ENCODE data around the gene RNF8. TPM values are rescaled to one million over a fixed set of nuclear protein-coding genes. Genes with fewer than 3 reads are reported as not detected.

RNF8 gene
- total and polyA plus RNA-seq, 2 donors (not counting 1 experiment from before 2014, with no cell fraction given) = 19.5 to 20.6 TPM

- Histone ChIP-seq H2AFZ (ENCODE audit: low read length) (no peak overlapping the region), H3K9ac (ENCODE audit: insufficient read depth, low read length) (no peak overlapping the region), H3K9me3 (ENCODE audit: control insufficient read depth, insufficient read depth, low read depth, low read length) (no peaks in the 10 kb centered on the region), H3K27ac (ENCODE audit: insufficient read depth, low read length) (no peak overlapping the region), H3K4me2 (ENCODE audit: extremely low read depth, insufficient read depth, low read length) (no peak overlapping the region), H3K79me2 (ENCODE audit: control insufficient read depth, insufficient read depth, low read length) (no peaks in the 10 kb centered on the region), H3K4me3 (replicated peaks in 1 of 4; ENCODE audit: control extremely low read depth in 1 of 4, insufficient read depth in 1 of 4, low read depth in 3 of 4, low read length in 4 of 4) (no peak overlapping the region), H4K20me1 (ENCODE audit: control insufficient read depth, extremely low read depth, insufficient read depth, low read length) (no peaks in the 10 kb centered on the region), H3K27me3 (ENCODE audit: control insufficient read depth, insufficient read depth, low read length) (no peaks in the 10 kb centered on the region), H3K36me3 (ENCODE audit: control insufficient read depth, insufficient read depth, low read length) (peaks cover under 1% of the 10 kb centered on the region), H3K4me1 (ENCODE audit: control insufficient read depth, extremely low read depth, insufficient read depth, low read length) (no peaks in the 10 kb centered on the region)
- no peak for DNase-seq (ENCODE audit: low read depth in 2 of 2)
- no peak for TF ChIP-seq EZH2 (IDR thresholded peaks at IDR 0.05; ENCODE audit: low read length, missing control alignments)
- TF ChIP-seq CTCF (conservative IDR thresholded peaks at IDR 0.05 in 1 of 2, IDR thresholded peaks at IDR 0.05 in 1 of 2; ENCODE audit: low read depth in 1 of 2, low read length in 2 of 2) = no peak
Observed at GRCh38 chr6:37393381-37393929, 39.7 kb downstream of the RNF8 start.

- Histone ChIP-seq H3K4me1 (ENCODE audit: control insufficient read depth, extremely low read depth, insufficient read depth, low read length) (no peaks in the 10 kb centered on the region), H3K9ac (ENCODE audit: insufficient read depth, low read length) (no peak overlapping the region), H3K4me2 (ENCODE audit: extremely low read depth, insufficient read depth, low read length) (no peak overlapping the region), H3K36me3 (ENCODE audit: control insufficient read depth, insufficient read depth, low read length) (no peaks in the 10 kb centered on the region), H3K9me3 (ENCODE audit: control insufficient read depth, insufficient read depth, low read depth, low read length) (no peaks in the 10 kb centered on the region), H3K27ac (ENCODE audit: insufficient read depth, low read length) (no peak overlapping the region), H2AFZ (ENCODE audit: low read length) (no peak overlapping the region), H3K4me3 (replicated peaks in 1 of 4; ENCODE audit: control extremely low read depth in 1 of 4, insufficient read depth in 1 of 4, low read depth in 3 of 4, low read length in 4 of 4) (no peak overlapping the region), H3K27me3 (ENCODE audit: control insufficient read depth, insufficient read depth, low read length) (peaks cover 3% of the 10 kb centered on the region), H4K20me1 (ENCODE audit: control insufficient read depth, extremely low read depth, insufficient read depth, low read length) (no peaks in the 10 kb centered on the region), H3K79me2 (ENCODE audit: control insufficient read depth, insufficient read depth, low read length) (no peaks in the 10 kb centered on the region)
- TF ChIP-seq EZH2 (IDR thresholded peaks at IDR 0.05; ENCODE audit: low read length, missing control alignments) (no peak), CTCF (conservative IDR thresholded peaks at IDR 0.05 in 1 of 2, IDR thresholded peaks at IDR 0.05 in 1 of 2; ENCODE audit: low read depth in 1 of 2, low read length in 2 of 2) (no peak)
- DNase-seq (ENCODE audit: low read depth in 2 of 2) = peak; percentile 24 to 69
Observed at GRCh38 chr6:37396571-37397180, 42.9 kb downstream of the RNF8 start.

- no peak overlapping the region for H3K4me2 ChIP-seq (ENCODE audit: extremely low read depth, insufficient read depth, low read length)
- H3K4me1 ChIP-seq (ENCODE audit: control insufficient read depth, extremely low read depth, insufficient read depth, low read length) = no peaks in the 10 kb centered on the region
- DNase-seq (ENCODE audit: low read depth in 2 of 2) = no peak
- H3K27me3 ChIP-seq (ENCODE audit: control insufficient read depth, insufficient read depth, low read length) = peaks cover 3% of the 10 kb centered on the region
- H3K9me3 ChIP-seq (ENCODE audit: control insufficient read depth, insufficient read depth, low read depth, low read length) = no peaks in the 10 kb centered on the region
- no peak overlapping the region for H2AFZ ChIP-seq (ENCODE audit: low read length)
- H3K36me3 ChIP-seq (ENCODE audit: control insufficient read depth, insufficient read depth, low read length) = no peaks in the 10 kb centered on the region
- H3K79me2 ChIP-seq (ENCODE audit: control insufficient read depth, insufficient read depth, low read length) = no peaks in the 10 kb centered on the region
- no peak overlapping the region for H3K27ac ChIP-seq (ENCODE audit: insufficient read depth, low read length)
- no peak overlapping the region for H3K9ac ChIP-seq (ENCODE audit: insufficient read depth, low read length)
- no peak overlapping the region for H3K4me3 ChIP-seq (replicated peaks in 1 of 4; ENCODE audit: control extremely low read depth in 1 of 4, insufficient read depth in 1 of 4, low read depth in 3 of 4, low read length in 4 of 4)
- TF ChIP-seq CTCF (conservative IDR thresholded peaks at IDR 0.05 in 1 of 2, IDR thresholded peaks at IDR 0.05 in 1 of 2; ENCODE audit: low read depth in 1 of 2, low read length in 2 of 2) = no peak
- TF ChIP-seq EZH2 (IDR thresholded peaks at IDR 0.05; ENCODE audit: low read length, missing control alignments) = no peak
- no peaks in the 10 kb centered on the region for H4K20me1 ChIP-seq (ENCODE audit: control insufficient read depth, extremely low read depth, insufficient read depth, low read length)
Observed at GRCh38 chr6:37399131-37399530, 45.3 kb downstream of the RNF8 start.

All from fibroblast of lung (primary cell).